Endothelial cell (in vitro differentiated cells): ENCODE data around the gene TSKS. TPM values are rescaled to one million over a fixed set of nuclear protein-coding genes. Genes with fewer than 3 reads are reported as not detected.
"Not testable (repeated sequence)": the region's sequence is repeated elsewhere in the genome, so short reads cannot be mapped to it uniquely, and the experiment has no call there.

Experiments used
- DNase-seq: peaks from one replicate; pipeline ENCODE4 v3.0.0; 2021; ENCODE audit warnings: low spot score
- H3K27ac Mint-ChIP-seq: one replicate; pipeline ENCODE4 v1.8.0; 2021; ENCODE audit warnings: mixed read lengths, inconsistent platforms; ENCODE audit not compliant: unreplicated experiment
- H3K27me3 Mint-ChIP-seq: one replicate; pipeline ENCODE4 v1.8.0; 2021; ENCODE audit warnings: mild to moderate bottlenecking, moderate library complexity, mixed read lengths, inconsistent platforms; ENCODE audit not compliant: unreplicated experiment
- H3K36me3 Mint-ChIP-seq: one replicate; pipeline ENCODE4 v1.8.0; 2021; ENCODE audit warnings: mild to moderate bottlenecking, low read depth, mixed read lengths, inconsistent platforms; ENCODE audit not compliant: unreplicated experiment
- H3K4me1 Mint-ChIP-seq: one replicate; pipeline ENCODE4 v1.8.0; 2021; ENCODE audit warnings: mild to moderate bottlenecking, mixed read lengths, inconsistent platforms; ENCODE audit not compliant: unreplicated experiment
- H3K4me3 Mint-ChIP-seq: one replicate; pipeline ENCODE4 v1.8.0; 2021; ENCODE audit warnings: mild to moderate bottlenecking, mixed read lengths, inconsistent platforms; ENCODE audit not compliant: unreplicated experiment
- H3K9me3 Mint-ChIP-seq: one replicate; pipeline ENCODE4 v1.8.0; 2021; ENCODE audit warnings: mixed read lengths, inconsistent platforms; ENCODE audit not compliant: unreplicated experiment
- total RNA-seq: library from RNA; stranded (reverse); fragmentation: NEBNext Ultra II Directional; extraction: Animal tissue kit (Norgen Biotek cat#: 25700); gene quantifications from one replicate; pipeline ENCODE4 v1.2.1, GENCODE V29; 2021; ENCODE audit not compliant: unreplicated experiment
- TF ChIP-seq, protein P1 (sequence below): fragments of 200-600 bp; sonication (generic); IDR thresholded peaks from one replicate; pipeline ENCODE4 v1.5.0; 2021; ENCODE audit warnings: antibody characterized with exemption; ENCODE audit not compliant: unreplicated experiment

The TSKS gene
- total RNA-seq, 1 donor from 2014 or later, result not detected

DNA sequence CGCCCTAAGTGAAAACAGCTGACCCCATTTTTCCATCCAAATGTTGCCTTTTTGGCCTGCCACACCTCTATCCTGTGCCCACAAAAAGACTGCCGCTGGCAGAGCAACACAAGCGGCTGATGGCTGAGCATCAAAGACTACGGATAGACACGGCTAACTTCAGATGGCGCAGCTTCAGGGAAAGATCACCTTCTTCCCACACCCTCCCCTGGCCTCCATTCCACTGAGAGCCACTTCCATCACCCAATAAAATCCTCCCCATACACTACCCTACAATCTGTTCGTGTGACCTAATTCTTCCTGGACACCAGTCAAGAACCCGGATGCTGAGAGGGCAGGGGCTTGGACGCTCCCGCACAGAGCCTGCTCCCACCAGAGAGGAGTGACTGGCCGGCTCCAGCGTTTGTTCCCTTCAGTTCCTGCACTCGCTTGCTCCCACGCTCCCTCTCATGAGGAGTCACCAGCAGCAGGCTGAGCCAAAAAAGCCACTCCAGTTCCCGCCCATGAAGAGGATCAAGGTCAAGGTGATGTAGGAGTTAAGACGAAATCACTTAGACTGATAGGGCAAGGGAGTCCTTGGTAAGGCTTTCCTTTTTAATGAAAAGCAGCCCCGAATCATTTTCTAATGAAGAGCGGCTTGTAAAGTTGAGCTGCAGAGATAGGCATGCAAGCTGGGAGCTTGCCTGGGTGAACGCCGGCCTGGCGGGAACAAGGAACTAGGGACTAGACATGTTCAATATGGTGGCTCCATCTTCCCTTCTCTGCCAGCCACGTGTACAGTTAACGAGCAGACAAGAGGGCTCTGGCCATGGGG is 35.7 kb downstream of the TSKS start:
- H3K4me3 Mint-ChIP-seq, result no peak overlapping the region
- H3K36me3 Mint-ChIP-seq, result peaks cover 8% of the 10 kb centered on the region
- TF ChIP-seq, protein P1, sequence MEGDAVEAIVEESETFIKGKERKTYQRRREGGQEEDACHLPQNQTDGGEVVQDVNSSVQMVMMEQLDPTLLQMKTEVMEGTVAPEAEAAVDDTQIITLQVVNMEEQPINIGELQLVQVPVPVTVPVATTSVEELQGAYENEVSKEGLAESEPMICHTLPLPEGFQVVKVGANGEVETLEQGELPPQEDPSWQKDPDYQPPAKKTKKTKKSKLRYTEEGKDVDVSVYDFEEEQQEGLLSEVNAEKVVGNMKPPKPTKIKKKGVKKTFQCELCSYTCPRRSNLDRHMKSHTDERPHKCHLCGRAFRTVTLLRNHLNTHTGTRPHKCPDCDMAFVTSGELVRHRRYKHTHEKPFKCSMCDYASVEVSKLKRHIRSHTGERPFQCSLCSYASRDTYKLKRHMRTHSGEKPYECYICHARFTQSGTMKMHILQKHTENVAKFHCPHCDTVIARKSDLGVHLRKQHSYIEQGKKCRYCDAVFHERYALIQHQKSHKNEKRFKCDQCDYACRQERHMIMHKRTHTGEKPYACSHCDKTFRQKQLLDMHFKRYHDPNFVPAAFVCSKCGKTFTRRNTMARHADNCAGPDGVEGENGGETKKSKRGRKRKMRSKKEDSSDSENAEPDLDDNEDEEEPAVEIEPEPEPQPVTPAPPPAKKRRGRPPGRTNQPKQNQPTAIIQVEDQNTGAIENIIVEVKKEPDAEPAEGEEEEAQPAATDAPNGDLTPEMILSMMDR, result no peak
- H3K4me1 Mint-ChIP-seq, result no peaks in the 10 kb centered on the region
- no peak overlapping the region for H3K27ac Mint-ChIP-seq
- H3K27me3 Mint-ChIP-seq, result peaks cover 4% of the 10 kb centered on the region
- DNase-seq, result no peak
- H3K9me3 Mint-ChIP-seq, result no peaks in the 10 kb centered on the region

DNA sequence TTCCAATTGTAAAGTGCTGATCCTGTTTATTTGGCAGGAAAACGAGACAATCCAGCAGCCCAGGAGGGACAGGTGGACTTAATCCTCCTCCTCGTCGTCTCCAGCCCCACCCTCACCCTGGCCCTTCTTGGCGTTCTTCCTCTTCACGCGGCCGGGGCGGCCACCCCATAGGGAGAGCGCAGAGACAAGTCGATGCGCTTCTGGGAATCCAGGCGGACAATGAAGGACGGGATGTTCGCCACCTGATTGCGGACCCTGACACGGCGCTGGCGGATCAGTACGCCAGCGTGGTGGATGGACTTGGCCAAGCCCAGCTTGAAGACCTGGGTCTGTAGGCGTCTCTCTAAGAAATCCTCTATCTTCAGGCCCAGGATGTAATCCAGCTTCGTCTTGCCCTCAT is 43.7 kb downstream of the TSKS start:
- H3K27ac Mint-ChIP-seq, result peak overlapping the region; percentile 93
- not testable (repeated sequence) for H3K4me3 Mint-ChIP-seq

DNA sequence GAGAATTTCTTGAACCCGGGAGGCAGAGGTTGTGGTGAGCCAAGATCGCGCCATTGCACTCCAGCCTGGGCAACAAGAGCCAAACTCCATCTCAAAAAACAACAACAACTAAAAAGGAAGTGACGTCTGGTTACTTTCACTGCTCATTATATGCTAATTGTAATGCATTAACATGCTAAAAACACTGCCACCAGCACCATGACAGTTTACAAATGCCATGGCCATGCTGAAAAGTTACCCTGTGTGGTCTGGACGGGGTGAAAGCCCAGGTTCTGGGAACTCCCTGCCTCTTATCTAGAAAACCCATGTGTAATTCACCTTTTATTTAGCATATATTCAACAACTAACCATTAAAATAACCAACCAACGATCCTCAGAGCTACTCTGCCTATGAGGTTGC is 44.1 kb downstream of the TSKS start:
- no peaks in the 10 kb centered on the region for H3K36me3 Mint-ChIP-seq
- H3K9me3 Mint-ChIP-seq, result no peaks in the 10 kb centered on the region
- TF ChIP-seq, protein P1, result no peak
- H3K27ac Mint-ChIP-seq, result peak overlapping the region; percentile 93
- H3K27me3 Mint-ChIP-seq, result peaks cover 16% of the 10 kb centered on the region
- no peak for DNase-seq
- H3K4me3 Mint-ChIP-seq, result no peak overlapping the region
- peaks cover 24% of the 10 kb centered on the region for H3K4me1 Mint-ChIP-seq

More for the DNA sequence above, 43.7 kb downstream of the TSKS start:
- not testable (repeated sequence) for DNase-seq, H3K9me3 Mint-ChIP-seq, H3K36me3 Mint-ChIP-seq
- peaks cover 13% of the 10 kb centered on the region for H3K27me3 Mint-ChIP-seq
- H3K4me1 Mint-ChIP-seq, result peaks cover 24% of the 10 kb centered on the region

DNA sequence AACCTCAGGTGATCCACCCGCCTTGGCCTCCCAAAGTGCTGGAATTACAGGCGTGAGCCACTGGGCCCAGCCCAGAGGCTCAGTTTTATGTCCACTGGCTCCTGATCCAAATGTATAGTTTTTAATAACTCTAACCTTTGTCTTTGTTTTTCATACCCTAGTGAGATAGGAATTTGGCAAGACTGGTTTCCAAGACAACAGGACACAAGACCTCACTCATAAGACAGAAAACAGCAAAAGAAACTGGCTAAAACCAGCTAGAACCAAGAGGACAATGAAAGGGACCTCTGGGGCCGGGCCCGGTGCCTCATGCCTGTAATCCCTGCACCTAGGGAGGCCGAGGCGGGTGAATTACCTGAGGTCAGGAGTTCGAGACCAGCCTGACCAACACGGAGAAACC is 44.6 kb downstream of the TSKS start:
- Mint-ChIP-seq H3K27ac (peak overlapping the region; percentile 94), H3K27me3 (peaks cover 16% of the 10 kb centered on the region), H3K9me3 (no peaks in the 10 kb centered on the region), H3K4me1 (peaks cover 24% of the 10 kb centered on the region), H3K36me3 (no peaks in the 10 kb centered on the region), H3K4me3 (no peak overlapping the region)
- TF ChIP-seq, protein P1, result no peak
- no peak for DNase-seq

DNA sequence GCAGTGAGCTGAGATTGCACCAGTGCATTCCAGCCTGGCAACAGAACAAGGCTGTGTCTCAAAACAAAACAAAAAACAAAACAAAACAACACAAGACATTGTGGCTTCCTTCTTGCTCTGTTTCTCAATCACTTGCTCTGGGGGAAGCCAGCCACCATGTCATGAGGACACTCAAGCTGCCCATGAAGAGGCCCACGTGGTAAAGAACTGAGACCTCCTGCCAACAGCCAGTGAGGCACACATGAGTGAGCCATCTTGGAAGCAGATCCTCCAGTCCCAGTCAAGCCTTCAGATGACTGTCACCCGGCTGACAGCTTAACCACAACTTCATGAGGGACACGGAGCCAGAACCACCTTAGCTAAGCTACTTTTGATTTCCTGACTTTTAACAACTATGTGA is 47.0 kb downstream of the TSKS start:
- Mint-ChIP-seq H3K9me3 (no peaks in the 10 kb centered on the region), H3K4me1 (peaks cover 24% of the 10 kb centered on the region), H3K4me3 (no peak overlapping the region), H3K27me3 (peaks cover 16% of the 10 kb centered on the region), H3K27ac (peak overlapping the region; percentile 71), H3K36me3 (peaks cover 13% of the 10 kb centered on the region)
- TF ChIP-seq, protein P1, result no peak
- DNase-seq, result no peak
